Measurements from ENCODE around the gene B4GALT3. TPM values are rescaled to one million over a fixed set of nuclear protein-coding genes. Genes with fewer than 3 reads are reported as not detected.

The B4GALT3 gene
- total RNA-seq, 4 donors from 2014 or later = 1.0 to 23.9 (median 19.9) TPM

DNA sequence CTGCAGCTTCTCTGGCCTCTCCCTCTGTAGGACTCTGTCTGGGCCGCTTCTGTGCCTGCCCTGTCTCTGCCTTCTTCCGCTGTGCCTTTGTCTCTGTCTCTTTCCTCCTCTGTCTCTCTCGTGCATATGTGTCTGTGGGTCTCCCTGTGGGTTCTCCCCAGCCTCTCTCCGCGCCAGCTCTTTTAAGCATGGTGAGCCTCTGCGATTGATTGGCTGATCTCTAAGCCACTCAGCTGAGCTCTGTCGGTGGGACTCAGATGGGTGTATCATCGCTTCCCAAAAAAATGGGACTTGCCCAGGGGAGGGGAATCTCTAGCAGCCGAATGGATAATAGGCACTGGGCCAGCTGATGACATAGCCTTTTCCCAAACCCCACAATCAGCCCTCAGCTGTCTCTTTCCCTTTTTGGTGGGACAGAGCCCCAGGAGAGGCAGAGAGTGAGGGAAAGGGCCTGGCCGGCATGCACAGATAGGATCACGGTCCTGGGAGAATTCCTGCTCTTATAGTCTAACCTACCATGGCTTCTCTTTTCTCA lies 21.7 kb upstream of the B4GALT3 start, which contains the start of gene ADAMTS4:
Gene ADAMTS4 (minus strand): TSS at position 158 of the 535 bp plus-strand sequence. CDS start 427 bp downstream, outside the sequence.
- TF ChIP-seq, protein P1, sequence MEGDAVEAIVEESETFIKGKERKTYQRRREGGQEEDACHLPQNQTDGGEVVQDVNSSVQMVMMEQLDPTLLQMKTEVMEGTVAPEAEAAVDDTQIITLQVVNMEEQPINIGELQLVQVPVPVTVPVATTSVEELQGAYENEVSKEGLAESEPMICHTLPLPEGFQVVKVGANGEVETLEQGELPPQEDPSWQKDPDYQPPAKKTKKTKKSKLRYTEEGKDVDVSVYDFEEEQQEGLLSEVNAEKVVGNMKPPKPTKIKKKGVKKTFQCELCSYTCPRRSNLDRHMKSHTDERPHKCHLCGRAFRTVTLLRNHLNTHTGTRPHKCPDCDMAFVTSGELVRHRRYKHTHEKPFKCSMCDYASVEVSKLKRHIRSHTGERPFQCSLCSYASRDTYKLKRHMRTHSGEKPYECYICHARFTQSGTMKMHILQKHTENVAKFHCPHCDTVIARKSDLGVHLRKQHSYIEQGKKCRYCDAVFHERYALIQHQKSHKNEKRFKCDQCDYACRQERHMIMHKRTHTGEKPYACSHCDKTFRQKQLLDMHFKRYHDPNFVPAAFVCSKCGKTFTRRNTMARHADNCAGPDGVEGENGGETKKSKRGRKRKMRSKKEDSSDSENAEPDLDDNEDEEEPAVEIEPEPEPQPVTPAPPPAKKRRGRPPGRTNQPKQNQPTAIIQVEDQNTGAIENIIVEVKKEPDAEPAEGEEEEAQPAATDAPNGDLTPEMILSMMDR (IDR thresholded peaks at IDR 0.05) = no peak
- TF ChIP-seq POLR2A (IDR thresholded peaks at IDR 0.05) = peak; percentile 57
- Histone ChIP-seq H3K27me3 (no peaks in the 10 kb centered on the region), H3K4me1 (peaks cover 23 to 31% of the 10 kb centered on the region in 2 donors), H3K4me3 (peak within 1 kb of the TSS; percentile 18 to 40), H3K36me3 (no peaks in the 10 kb centered on the region), H3K27ac (peak within 1 kb of the TSS; percentile 98 to 99), H3K9me3 (no peaks in the 10 kb centered on the region)
- intact Hi-C loops (cut with DNase I; ENCODE audit: low total_unique reads) = no loop called here
- DNase-seq = peak; percentile 83 to 92

DNA sequence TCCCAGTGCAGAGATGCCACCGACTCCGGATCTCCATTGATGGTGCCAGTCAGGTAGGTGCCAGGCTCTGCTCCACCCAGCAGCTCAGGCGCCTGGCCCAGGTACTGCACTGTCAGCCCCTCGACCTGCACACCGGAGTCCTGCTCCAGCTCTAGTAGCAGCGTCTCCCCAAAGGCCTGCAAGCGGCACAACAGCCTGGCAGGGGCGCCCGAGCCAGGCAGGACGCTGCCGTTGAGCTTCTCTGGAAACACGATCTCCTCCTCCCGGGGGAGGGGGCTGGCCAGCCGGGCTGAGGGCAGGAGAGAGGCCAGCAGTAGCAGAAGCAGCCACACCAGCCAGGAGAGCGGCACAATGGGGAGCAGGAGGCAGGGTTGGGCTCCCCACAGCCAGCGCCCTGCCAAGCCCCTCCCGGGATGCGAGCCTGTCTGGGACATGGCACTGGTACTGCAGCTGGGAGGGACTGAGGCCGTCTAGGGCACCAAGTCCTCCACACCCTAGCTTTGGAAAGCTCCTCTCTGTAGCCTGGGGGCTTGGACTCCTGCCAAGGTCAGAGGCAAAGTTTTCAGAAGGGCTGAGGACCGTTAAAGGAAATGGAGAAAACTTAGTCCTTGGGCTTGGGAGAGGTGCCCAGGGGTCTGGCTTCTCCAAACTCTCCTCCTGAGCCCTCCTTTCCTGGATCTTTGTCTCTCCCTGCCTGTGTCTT lies 21.0 kb upstream of the B4GALT3 start:
- Histone ChIP-seq H3K9me3 (no peaks in the 10 kb centered on the region), H3K36me3 (no peaks in the 10 kb centered on the region), H3K27ac (peak overlapping the region; percentile 98 to 99), H3K4me3 (peak overlapping the region; percentile 18 to 40), H3K27me3 (no peaks in the 10 kb centered on the region), H3K4me1 (peaks cover 23 to 31% of the 10 kb centered on the region in 2 donors)
- TF ChIP-seq, protein P1 (IDR thresholded peaks at IDR 0.05) = no peak
- no peak for TF ChIP-seq POLR2A (IDR thresholded peaks at IDR 0.05)
- intact Hi-C loops (cut with DNase I; ENCODE audit: low total_unique reads) = no loop called here
- DNase-seq = peak; percentile 50 to 57

DNA sequence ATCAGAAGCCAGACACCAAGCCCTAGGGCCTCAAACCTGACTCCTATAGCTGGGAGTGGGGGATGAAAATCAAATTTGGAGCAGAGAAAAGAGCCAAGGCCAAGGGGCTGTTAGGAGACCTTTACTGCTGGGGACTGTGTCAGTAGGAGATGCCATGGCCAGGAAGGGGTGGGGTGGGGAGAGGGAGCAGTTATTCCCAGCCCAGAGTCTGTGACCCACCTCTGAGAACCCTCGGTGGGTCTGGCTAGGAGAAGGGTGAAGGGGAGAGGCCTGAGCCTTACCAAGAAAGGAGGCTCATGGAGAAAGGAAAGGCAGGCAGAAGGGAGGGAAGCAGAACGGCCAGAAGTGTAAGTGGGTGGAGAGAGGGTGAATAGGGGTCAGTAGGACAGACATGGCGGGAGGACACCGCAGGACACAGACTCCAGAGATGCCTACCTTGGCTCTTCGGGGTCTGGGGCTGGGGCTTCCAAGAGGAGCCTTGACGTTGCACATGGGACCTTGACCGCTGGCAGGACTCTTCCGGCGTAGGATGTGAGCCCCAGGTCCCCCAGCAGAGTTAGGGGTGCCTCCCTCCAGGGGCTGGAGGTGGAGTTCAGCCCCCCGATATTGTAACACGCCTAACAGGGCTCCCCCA lies 20.4 kb upstream of the B4GALT3 start:
- Histone ChIP-seq H3K4me1 (peaks cover 17 to 31% of the 10 kb centered on the region in 2 donors), H3K9me3 (no peaks in the 10 kb centered on the region), H3K36me3 (no peaks in the 10 kb centered on the region), H3K27me3 (no peaks in the 10 kb centered on the region), H3K27ac (peak overlapping the region; percentile 98 to 99), H3K4me3 (peak overlapping the region; percentile 18 to 40)
- no peak for DNase-seq
- TF ChIP-seq, protein P1 (IDR thresholded peaks at IDR 0.05) = no peak
- no peak for TF ChIP-seq POLR2A (IDR thresholded peaks at IDR 0.05)
- intact Hi-C loops (cut with DNase I; ENCODE audit: low total_unique reads) = no loop called here

DNA sequence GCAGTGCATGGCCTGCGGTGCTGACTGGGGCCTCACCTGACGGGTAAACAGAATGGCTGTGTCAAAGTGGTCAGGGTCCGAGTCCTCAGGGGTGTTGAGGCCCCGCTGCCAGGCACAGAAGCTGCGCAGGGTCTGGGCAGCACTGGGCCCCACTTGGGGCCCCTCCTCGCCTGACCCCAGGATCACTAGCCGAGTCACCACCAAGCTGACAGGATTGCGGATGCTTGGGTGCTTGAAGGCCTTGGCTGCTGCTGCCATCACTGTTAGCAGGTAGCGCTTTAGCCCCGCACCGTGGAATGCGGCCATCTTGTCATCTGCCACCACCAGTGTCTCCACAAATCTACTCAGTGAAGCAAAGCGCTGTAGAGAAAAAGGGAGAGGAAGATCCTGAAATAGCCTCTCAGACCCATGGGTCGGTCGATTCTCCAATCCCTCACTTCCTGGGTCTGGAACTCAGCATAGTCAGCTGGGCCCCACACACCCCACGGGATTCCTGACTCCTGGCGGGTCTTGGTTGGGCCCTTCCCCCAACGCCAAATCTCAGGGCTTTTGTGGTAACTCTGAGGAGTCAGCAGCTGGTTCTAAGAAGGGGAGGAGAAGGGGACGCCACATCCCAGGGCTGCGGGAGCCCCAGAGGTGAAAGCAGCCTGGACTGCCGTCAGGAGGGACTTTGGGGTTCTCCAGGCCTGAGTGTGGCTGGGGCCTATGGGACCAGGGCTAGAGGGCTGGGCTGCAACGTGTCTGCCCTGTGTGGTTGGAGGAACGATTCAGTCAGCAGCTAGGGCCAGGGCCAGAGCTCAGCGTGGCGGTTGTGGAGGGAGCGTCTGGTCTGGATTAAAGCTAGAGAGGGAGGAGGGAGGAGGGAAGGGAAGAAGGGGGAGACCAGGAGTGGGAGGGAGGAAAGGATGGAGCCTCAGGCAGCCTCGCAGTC lies 19.5 kb upstream of the B4GALT3 start:
- DNase-seq = peak; percentile 68 to 73
- TF ChIP-seq, protein P1 (IDR thresholded peaks at IDR 0.05) = no peak
- peak; percentile 14 to 30 for TF ChIP-seq POLR2A (IDR thresholded peaks at IDR 0.05)
- intact Hi-C loops (cut with DNase I; ENCODE audit: low total_unique reads) = no loop called here
- Histone ChIP-seq H3K27me3 (no peaks in the 10 kb centered on the region), H3K9me3 (no peaks in the 10 kb centered on the region), H3K27ac (peak overlapping the region; percentile 98 to 99), H3K4me3 (peak overlapping the region; percentile 18 to 40), H3K36me3 (no peaks in the 10 kb centered on the region), H3K4me1 (peaks cover 17 to 31% of the 10 kb centered on the region in 2 donors)

Measured in uterus (tissue), 4 donors.